HG02678 (cell line): ENCODE data around the gene TRERF1.

Experiments
- ATAC-seq: cut with Tn5 transposase; IDR thresholded peaks from one replicate; pipeline ENCODE4 v1.9.1; 2021; ENCODE audit warnings: mild to moderate bottlenecking, moderate library complexity; ENCODE audit not compliant: unreplicated experiment

TRERF1 gene

DNA sequence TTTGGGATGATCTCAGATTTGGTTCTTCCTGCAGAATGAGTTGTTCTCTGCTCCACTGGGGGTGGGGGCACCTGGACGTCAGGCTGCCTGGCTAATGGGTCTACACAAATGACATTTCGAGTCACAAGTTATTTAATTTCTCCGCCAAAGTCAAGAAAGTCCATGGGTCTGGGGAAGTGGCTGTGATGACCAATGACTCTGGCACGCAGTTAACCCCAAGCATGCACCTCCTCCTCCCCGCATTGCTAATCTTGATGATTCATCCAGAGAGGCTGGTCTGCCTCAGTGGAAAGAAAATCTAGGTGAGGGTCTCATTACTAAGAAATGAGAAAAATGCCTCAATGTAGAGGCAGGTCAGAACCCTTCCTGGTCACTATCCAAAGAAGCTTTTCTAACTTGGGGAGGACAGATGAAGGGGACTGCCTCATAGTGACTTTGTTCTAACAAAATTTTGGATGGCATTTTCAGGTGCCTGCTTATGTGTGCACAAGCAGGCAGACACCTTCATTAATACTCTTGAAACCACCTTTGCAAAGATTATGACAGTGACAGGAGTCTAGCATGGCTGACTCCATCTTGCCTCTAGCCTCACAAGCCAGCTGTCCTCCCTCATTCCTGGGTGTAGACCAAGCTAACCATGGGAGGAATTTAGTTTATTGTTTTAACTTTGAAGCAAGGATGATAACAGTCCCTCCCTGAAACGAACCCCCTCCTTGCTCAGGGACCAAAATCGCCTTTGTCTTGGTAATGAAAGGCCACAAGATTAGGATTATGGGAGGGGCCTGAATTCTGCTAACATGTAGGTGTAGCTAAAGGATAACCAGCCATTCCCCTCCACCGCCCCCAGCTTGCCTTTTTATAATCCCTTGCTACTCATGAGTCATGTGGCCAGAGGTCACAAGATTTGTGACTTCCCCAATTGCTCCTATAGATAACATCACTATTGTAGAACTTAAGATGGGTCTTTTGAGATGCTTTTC is 135.4 kb downstream of the TRERF1 start:
- no peak for ATAC-seq

DNA sequence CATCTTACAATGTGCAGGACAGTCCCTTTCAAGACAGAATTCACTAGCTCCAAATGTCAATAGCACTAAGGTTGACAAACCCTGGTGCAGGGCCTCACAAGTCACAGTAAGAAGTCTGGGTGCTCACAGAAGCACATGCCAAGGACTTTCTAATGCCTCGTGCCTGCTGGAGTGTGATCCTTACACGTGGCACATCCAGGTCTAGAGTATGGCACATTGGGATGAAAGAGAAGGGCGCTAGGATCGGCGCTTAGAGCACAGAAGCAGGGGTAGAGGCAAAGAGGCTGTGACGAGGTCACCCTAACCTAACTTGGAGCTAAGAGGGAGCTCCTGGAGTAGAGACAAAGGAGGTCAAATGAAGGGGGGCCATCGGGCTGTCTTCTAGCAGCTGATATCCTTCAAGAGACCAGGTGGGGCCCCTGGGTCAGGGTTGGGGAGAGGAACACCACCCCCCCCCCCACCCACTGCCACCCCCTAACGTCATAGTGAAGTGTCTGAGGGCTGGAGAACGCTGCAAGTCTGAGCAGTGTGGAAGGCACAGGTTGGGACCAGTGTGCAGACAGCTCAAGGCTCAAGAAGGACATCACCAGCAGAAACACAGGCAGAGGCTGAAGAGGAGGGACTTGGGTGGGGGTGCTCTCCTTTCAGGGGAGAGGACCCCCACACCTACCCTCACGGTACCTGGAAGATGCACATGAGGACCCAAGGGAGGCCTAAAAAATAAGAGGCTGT is 136.3 kb downstream of the TRERF1 start:
- no peak for ATAC-seq

DNA sequence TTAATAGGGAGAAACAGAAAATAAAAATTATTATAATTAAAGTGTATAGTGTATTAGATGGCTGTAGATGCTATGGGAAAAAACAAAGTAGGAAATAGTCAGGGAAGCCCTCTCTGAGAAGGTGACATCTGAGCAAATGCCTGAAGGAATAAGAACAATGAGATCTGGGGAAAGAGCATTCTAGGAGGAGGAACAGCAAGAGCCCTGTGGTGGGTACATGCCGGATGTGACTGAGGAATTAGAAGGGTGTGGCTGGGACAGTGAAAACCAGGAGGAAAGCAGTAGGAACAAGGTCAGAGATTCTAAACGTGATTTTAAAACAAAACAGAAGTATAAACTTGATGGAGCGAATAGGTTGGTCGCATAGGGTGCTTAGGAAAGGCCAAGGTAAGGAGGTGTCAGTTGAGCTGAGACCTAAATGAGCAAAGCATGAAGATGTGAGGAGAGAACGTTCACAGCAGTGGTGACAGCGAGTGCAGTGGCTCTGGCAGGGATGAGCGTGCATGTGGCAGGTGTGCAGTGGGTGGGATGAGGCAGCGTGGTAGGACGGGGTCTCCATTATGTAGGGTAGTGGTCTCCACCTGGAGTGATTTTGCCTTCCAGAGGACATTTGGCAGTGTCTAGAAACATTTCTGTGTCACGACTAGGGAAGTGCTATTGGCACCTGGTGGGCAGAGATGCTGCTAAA is 137.0 kb downstream of the TRERF1 start:
- ATAC-seq: no peak

DNA sequence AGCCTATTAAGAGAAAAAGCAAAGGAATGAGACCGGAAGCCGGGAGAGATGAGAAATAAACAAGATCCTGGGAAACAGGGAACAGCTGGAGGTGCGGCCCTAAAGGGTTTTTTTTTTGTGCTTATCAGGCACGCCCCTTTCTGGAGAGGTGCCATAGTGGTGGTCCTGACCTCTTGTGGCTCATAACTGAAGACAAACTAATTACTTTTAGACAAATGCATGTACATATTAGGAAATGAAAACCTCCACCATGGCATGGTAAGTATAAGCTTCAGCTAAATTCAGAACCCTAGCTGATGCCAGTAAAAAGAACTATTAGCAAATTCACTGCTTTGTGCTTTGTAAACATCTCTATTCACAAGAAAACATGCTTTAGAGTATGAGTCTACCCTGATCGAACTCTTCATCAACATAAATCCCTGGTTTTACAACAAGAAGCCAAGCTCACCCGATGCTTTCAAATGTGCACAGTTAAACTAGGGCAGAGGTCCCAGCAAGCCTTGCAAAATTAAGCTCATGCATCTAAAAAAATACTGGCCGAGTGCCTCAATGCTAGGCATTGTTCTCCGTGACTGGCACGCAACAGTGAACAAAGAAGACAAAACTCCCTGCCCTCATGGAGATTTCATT is 137.7 kb downstream of the TRERF1 start:
- ATAC-seq: no peak

DNA sequence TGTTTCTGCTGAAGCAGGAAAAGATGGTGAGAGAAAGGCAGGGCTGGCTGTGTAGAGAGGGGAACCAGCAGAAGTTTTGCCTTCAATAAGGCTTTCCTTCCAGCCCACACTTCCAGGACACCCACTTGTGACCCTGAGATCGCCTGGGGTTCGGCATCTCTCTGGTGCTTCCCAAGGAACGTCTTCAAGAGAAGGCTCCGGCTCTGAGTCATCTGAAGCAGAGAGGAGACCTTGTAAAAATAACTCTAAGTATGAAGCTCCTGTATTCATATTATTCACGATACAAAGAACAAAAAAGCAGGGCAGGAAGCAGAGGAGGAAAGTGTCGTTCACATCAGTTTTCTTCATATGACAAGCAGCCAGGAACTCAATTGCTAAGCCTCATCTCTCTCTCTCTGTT is 138.7 kb downstream of the TRERF1 start:
- ATAC-seq: no peak

DNA sequence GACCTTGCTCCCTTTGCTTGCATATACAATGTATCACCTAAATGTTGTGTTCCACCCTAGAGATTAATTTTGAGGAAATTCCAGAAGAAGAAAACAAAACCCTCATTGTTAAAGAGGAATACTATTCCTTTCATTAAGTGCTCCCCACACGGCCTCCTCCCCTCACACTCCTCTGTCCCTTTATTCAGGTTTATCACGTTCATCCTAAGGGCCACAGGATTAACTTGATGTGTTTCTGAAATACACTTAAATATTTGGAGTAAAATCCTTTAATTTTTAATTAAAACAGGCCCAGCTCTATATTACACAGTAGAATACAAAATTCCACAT is 144.6 kb downstream of the TRERF1 start:
- ATAC-seq: no peak

DNA sequence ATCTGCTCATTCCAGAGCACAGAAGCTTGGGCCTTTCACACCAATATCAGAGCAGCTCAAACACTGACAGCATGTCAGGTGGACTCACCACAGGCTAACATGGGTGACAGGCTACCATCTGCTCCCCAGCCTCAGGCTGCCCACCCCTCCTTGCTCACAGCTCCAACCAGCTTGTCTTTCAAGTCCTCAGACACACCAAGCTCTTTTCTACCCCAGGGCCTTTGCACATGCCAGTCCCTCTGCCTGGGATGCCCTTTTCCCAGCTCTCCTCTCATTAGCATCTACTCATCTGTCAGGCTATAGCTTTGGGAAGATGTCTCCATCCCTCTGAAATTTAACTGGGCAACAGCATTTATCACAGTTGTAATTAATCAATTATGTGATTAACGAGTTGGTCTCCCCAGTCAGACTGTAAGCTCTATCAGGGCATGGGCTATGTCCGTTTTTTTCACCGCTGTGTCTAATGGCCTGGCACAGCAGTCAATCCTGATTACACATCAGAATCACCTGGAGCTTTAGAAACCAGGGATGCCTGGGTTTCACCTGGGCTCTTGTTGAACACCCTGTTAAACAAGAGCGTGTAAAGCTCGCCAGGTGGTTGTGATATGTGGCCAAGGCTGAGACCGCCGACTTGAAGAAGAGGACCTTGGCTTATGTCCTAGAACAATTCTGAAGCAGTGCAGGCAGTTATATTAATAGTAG is 145.1 kb downstream of the TRERF1 start:
- no peak for ATAC-seq

DNA sequence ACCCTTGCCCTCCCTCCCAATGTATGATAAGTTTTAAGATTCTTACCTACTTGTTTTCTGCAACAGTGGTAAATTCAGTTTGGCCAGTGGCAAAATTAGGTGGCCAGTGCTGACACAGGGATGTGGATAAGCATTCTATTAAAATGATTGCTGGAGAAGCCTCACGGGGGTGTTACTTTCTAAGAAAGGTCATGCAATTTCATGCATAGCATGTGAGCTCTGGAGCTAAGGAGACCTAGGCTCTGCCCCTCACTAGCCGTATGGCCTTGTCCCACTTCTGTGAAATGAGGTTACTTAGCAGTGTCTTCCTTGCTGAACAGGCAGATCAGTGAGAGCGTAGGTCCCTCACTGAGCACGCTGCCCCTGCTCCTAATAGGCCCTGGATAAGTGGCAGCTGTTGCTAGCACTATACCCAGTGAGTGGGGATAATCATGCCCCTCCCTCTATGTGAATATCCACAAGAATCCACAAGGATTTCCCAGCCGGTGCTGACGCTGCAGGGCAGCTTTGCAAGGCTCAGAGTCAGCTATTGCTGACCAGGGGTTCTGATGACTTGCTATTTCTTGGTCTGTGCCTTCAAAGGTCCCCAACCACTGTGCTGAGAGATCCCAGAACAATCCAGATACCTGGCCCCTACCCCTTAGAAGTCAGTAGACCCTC is 147.5 kb downstream of the TRERF1 start:
- ATAC-seq: no peak

DNA sequence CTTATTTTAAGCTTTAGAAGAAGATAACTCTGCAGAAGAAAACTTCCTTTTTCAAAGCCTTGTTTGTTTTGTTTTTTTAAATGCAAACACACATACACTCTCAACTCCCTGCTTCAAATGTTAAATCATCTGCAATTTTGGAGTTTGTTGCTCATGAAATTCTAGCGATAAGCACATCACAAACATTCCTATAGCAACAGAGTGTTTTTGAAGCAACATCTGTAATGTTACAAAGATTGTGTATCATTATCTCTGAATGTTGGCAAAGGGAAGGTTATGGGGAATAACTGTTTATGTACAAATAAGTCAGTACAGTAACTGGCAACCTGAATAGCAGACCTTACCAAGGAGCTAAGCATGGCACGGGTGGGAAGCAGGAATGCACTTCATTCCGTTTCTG is 149.3 kb downstream of the TRERF1 start:
- ATAC-seq: no peak

DNA sequence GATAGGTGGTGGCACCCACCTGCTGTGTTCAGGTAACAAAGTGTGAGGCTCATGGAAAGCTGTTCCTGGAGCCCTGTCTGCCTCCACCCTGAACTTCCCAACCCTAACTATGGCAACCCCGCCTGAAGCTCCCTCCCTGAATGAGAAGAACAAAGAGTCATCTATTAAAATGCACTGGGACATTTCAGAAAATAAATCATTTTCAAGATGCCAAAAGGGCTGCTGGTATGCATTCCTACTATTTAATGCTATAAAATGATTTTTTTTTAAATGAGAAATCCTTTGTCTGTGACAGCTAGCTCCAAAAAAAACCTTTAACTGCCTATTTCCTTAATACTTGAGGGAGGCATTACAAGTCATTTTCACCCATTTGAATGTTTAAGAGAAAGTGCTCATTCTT is 149.7 kb downstream of the TRERF1 start:
- no peak for ATAC-seq

DNA sequence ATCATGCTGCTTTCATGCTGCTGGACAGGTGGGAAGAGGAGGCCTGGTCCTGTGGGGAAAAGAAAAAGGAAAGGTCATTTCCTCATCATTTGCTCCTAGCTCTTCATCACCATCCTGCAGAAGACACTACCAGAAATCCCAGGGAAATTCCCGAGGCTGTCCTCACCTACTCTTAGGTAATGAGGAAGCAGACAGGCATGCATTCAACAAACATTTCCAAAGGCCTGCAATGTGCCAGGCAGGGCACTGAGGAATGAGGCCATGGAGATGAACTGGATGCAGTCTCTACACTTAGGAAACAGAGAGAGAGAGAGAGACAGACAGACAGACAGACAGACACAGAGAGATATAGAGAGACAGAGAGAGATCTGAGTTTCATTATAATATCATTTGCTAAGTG is 151.0 kb downstream of the TRERF1 start:
- no peak for ATAC-seq

DNA sequence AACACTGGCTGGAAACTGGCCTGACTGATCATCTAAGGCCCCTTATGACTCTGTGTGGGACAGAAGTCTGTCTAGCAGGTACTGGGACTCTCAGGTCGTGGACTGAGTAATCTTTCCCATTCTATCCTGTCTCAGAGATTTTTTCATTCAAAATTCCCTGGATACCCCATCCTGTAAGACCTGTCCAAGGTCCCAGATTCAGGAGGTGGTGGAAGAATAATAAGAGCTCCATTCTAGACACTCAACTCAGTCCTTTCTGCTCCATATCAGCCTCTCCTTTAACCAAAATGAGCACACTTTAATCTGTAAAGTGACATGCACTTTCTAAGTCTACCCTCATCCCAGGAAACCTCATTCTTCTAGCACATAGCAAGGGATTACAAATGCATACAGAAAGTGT is 151.5 kb downstream of the TRERF1 start:
- no peak for ATAC-seq

DNA sequence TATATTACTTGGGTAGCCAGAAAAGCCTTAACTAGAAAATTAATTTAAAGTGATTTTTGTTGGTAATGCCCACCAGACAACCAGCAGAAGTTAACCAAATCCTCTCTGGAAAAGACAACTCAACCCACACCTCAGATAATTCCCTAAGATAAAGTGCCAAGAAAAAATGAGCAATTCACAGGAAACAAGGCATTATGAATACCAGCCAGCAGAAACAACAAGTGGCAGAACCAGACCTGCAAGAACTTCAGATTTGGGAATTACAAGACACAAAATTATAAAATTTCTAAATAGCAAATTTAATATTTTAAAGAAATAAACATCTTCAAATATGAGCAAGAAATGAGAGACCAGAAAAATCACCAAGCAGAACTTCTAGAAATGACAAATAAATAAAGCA is 154.1 kb downstream of the TRERF1 start:
- no peak for ATAC-seq

DNA sequence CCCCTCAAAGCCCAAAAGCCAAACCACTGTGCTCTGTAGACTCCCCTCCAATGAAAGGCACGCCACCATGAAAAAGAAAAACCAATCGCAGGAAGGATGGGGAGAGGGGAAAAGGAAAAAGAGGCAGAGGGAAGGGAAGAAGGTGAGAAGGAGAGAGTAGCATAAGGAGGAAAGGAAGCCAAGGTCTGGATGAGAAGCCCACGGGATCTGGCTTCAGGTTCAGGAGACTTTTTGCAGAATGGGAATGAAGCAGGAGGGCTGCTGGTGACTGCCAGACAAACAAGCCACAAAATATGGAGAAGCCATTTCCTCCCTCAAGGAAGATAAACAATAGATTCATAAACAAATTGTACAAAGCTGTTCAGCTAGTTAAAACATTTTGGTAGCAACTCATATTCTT is 155.1 kb downstream of the TRERF1 start:
- no peak for ATAC-seq

DNA sequence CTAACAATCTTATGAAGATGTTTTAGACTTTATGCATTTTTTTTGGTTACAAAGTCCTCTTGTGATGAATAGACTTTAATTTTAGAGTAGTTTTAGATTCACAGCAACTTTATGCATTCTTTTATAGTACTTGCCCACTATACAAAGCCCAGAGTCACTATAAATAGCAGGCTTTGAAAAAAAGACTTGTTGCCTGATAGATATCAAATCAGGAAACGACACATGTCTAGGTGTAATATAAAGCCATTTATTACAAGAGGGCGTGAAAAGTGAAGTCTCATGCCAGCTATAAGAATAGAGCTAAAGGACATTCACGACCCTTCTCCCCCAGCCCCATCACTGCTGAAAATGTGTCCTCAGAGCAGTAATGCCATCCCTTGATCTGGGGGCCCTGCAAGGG is 156.0 kb downstream of the TRERF1 start:
- no peak for ATAC-seq

DNA sequence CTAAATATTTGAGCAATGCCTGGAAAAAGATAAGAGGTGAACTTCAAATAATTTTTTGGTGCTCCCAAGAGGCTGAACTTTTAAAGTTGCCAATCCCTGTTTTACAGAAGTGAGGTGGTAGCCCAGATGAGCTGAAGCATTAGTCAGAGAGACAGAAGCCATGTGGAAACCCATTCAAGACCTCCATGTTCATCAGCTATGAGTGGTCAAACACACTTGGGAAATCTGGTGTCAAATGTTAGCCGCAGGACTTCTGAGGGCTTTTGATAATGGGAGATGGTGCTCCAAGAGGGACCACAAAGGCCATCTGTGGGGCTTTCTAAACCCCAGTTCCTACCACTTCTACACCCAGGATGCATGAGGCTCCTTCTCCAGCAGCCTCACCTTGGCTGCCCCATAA is 156.5 kb downstream of the TRERF1 start:
- no peak for ATAC-seq

DNA sequence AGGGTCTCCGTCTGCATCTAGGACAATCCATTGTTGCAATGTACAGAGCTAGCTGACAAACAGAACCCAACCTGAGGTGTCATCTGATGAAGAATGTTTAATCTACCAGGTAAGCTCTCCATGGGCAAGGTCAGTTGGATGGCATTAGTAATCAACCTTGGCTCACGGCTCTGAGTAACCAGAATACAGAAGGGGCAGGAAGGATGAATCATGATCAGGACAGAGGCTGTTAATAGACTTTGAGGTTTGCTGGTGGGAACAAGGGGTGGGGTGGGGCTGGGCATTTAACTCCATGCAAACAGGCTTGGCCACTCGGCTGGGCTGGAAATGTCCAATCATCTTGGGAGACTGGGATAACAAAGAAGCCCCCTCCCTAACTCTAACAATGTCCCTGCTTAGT is 157.0 kb downstream of the TRERF1 start:
- no peak for ATAC-seq

DNA sequence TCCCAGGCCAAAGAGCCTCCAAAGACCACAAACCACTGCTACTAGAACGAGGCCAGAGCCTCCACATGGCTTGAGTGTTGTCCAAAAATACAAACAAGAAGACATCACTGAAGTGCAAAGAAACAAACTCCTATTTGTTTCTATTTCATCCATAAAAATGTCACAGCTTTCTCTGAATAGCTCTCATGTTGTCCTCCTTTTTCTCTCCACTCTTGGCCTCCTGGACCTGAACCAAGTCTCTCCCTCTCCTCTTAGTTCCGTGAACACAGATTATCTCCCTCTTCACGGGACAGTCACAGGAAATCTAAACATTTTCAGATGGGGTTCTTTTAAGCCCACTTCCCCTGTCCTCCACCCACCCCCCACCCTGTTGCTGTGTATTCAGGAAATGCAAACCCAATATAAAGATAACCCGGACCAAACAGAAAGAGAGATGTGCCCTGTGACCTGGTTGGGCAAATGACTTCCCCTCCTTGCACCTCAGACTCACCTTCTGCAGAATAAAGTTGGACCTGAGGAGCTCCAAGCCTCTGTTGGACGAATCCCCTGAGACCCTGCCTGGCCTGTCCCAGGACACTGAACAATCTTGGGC is 158.2 kb downstream of the TRERF1 start:
- ATAC-seq: no peak

DNA sequence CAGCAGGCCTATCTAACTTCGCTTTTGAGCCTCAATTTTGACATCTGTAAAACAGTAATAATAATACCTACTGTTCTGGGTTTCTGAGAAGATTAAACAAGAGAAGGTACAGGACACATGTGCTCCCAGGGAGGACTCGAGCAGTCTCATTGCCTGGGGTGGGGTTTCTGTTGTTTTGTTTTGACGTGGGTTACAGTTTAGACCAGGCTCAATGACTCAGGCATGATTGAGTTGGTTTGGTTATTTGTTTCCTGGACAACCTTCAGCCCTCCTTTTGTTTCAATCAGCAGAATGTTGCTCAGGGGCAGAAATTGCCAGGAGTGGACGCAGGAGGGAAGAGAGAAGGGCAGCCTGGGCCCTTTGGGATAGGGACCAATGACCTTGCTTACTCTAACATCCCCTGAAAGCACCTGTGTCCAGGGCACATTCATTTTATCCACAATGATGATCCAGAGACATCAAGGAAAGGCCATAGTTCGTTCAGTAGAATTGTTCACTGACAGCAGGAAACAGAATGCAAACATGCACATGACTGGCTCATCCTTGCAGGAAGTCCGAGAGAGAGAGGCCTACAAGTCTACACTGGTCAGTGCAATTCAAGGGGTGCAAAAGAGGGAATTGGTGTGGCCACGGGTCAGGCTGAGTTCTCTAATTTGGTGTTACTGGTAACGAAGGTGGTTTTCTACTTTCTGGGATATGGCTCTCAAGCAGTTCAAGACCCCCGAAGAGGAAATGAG is 159.6 kb downstream of the TRERF1 start:
- no peak for ATAC-seq
